HepG2 (cell line): Measurements from ENCODE around the gene SYN1. TPM values are rescaled to one million over a fixed set of nuclear protein-coding genes. Genes with fewer than 3 reads are reported as not detected.

Experiments used
- ARNTL ChIP-seq: sonication (generic); formaldehyde crosslinking; IDR thresholded peaks from 2 replicates; pipeline ENCODE4 v1.4.0; 2020; ENCODE audit warnings: mild to moderate bottlenecking, missing genetic modification reagents
- BCL6 ChIP-seq: IDR thresholded peaks from 2 replicates; pipeline ENCODE4 v1.6.1; 2016; ENCODE audit warnings: missing genetic modification reagents, missing compliant biosample characterization
- BRD4 ChIP-seq: sonication (generic); formaldehyde crosslinking; IDR thresholded peaks from 2 replicates; pipeline ENCODE4 v1.4.0; 2020; ENCODE audit warnings: missing genetic modification reagents
- CAMTA2 ChIP-seq: sonication (generic); formaldehyde crosslinking; IDR thresholded peaks from 2 replicates; pipeline ENCODE4 v1.4.0; 2020; ENCODE audit warnings: mild to moderate bottlenecking, missing genetic modification reagents, borderline replicate concordance
- ELF1 ChIP-seq: sonication (generic); formaldehyde crosslinking; IDR thresholded peaks from 2 replicates; pipeline ENCODE4 v1.4.0; 2020; ENCODE audit warnings: missing genetic modification reagents
- FOSL2 ChIP-seq: sonication (generic); formaldehyde crosslinking; IDR thresholded peaks from 2 replicates; pipeline ENCODE4 v1.4.0; 2020; ENCODE audit warnings: missing genetic modification reagents
- GABPA ChIP-seq, 2 experiments: IDR thresholded peaks; 2 replicates each; pipeline ENCODE4 v1.6.1; 2011 to 2016; ENCODE audit warnings: low read depth in 2 of 2, low read length in 1 of 2, missing biosample characterization in 1 of 2, missing genetic modification characterization in 1 of 2
- GPN1 ChIP-seq: sonication (generic); formaldehyde crosslinking; IDR thresholded peaks from 2 replicates; pipeline ENCODE4 v1.5.1; 2020; ENCODE audit warnings: missing genetic modification reagents, borderline replicate concordance
- HNRNPLL ChIP-seq: fragments of 200-400 bp; formaldehyde crosslinking; IDR thresholded peaks from 2 replicates; pipeline ENCODE4 v1.6.1; 2017; ENCODE audit warnings: mild to moderate bottlenecking, low read depth, low read length; ENCODE audit not compliant: poor library complexity, severe bottlenecking
- KDM5A ChIP-seq: fragments of 200-600 bp; sonication (generic); IDR thresholded peaks from 2 replicates; pipeline ENCODE4 v1.7.0; 2018; ENCODE audit warnings: antibody characterized with exemption, mild to moderate bottlenecking, low read length, borderline replicate concordance
- KMT2B ChIP-seq: IDR thresholded peaks from 2 replicates; pipeline ENCODE4 v1.6.1; 2016; ENCODE audit warnings: missing genetic modification reagents, missing compliant biosample characterization
- MYC ChIP-seq: sonication (generic); formaldehyde crosslinking; IDR thresholded peaks from 2 replicates; pipeline ENCODE4 v1.9.0; 2021; ENCODE audit warnings: missing genetic modification reagents, borderline replicate concordance
- NFYC ChIP-seq: IDR thresholded peaks from 2 replicates; pipeline ENCODE4 v1.6.1; 2016; ENCODE audit warnings: missing genetic modification reagents, missing compliant biosample characterization
- NR2C2 ChIP-seq: sonication (generic); formaldehyde crosslinking; IDR thresholded peaks from 2 replicates; pipeline ENCODE4 v1.4.0; 2020; ENCODE audit warnings: missing genetic modification reagents, mild to moderate bottlenecking, moderate library complexity, borderline replicate concordance
- PHF20 ChIP-seq: sonication (generic); formaldehyde crosslinking; IDR thresholded peaks from 2 replicates; pipeline ENCODE4 v1.5.0; 2020; ENCODE audit warnings: mild to moderate bottlenecking, missing genetic modification reagents
- RNF2 ChIP-seq: fragments of 450-650 bp; conservative IDR thresholded peaks from 2 replicates; pipeline ENCODE4 v1.6.1; 2016; ENCODE audit warnings: low read depth
- SOX5 ChIP-seq: IDR thresholded peaks from 2 replicates; pipeline ENCODE4 v1.6.1; 2016; ENCODE audit warnings: borderline replicate concordance
- TGIF2 ChIP-seq: IDR thresholded peaks from 2 replicates; pipeline ENCODE4 v1.6.1; 2016; ENCODE audit warnings: control low read depth, missing compliant biosample characterization
- ZFP36L2 ChIP-seq: sonication (generic); formaldehyde crosslinking; IDR thresholded peaks from 2 replicates; pipeline ENCODE4 v1.4.0; 2020; ENCODE audit warnings: missing genetic modification reagents
- ZFP82 ChIP-seq: sonication (generic); formaldehyde crosslinking; IDR thresholded peaks from 2 replicates; pipeline ENCODE4 v1.5.1; 2020; ENCODE audit warnings: mild to moderate bottlenecking, missing genetic modification reagents, borderline replicate concordance
- ZNF143 ChIP-seq: sonication (generic); formaldehyde crosslinking; IDR thresholded peaks from 2 replicates; pipeline ENCODE4 v1.4.0; 2020; ENCODE audit warnings: missing genetic modification reagents
- ZNF235 ChIP-seq: sonication (generic); formaldehyde crosslinking; IDR thresholded peaks from 2 replicates; pipeline ENCODE4 v1.8.1; 2023; ENCODE audit warnings: mild to moderate bottlenecking, missing genetic modification reagents, borderline replicate concordance
- ZNF589 ChIP-seq: sonication (generic); formaldehyde crosslinking; conservative IDR thresholded peaks from 2 replicates; pipeline ENCODE4 v1.8.0; 2022; ENCODE audit warnings: mild to moderate bottlenecking, moderate library complexity, missing genetic modification reagents
- ZNF615 ChIP-seq: sonication (generic); formaldehyde crosslinking; IDR thresholded peaks from 2 replicates; pipeline ENCODE4 v1.5.0; 2020; ENCODE audit warnings: mild to moderate bottlenecking, missing genetic modification reagents, borderline replicate concordance
- ZNF777 ChIP-seq: sonication (generic); formaldehyde crosslinking; IDR thresholded peaks from 2 replicates; pipeline ENCODE4 v1.4.0; 2020; ENCODE audit warnings: missing genetic modification reagents
- ZNF839 ChIP-seq: sonication (generic); formaldehyde crosslinking; IDR thresholded peaks from 2 replicates; pipeline ENCODE4 v1.4.0; 2020; ENCODE audit warnings: missing genetic modification reagents, mild to moderate bottlenecking, borderline replicate concordance
- ZNF883 ChIP-seq: sonication (generic); formaldehyde crosslinking; IDR thresholded peaks from 2 replicates; pipeline ENCODE4 v1.5.1; 2020; ENCODE audit warnings: mild to moderate bottlenecking, missing genetic modification reagents; ENCODE audit errors: not compliant biosample characterization
- polyA plus RNA-seq, 8 experiments: library from polyadenylated mRNA; depleted of rRNA in 3 of 8; stranded (reverse) in 7 of 8; unstranded in 1 of 8; fragments of >200 nt; fragmentation: Illumina TruSeq in 4 of 8; extraction: Trizol in 4 of 8; gene quantifications; 2 replicates each; pipeline versions ENCODE4 v1.2.1 to v1.2.3, GENCODE V29; 2011 to 2016; ENCODE audit warnings: low read depth in 4 of 8, missing spikeins in 1 of 8, mixed read lengths in 1 of 8; ENCODE audit not compliant: insufficient read depth in 1 of 8
- total RNA-seq, 5 experiments: library from RNA; depleted of rRNA; stranded (reverse); fragments of >200 nt; fragmentation: Illumina TruSeq; extraction: Trizol; gene quantifications; 2 replicates each; pipeline ENCODE4 v1.2.3, GENCODE V29; 2016; ENCODE audit warnings: low read depth in 1 of 5
- TF ChIP-seq, protein P1 (sequence below): sonication (generic); formaldehyde crosslinking; IDR thresholded peaks from 2 replicates; pipeline ENCODE4 v1.4.0; 2020; ENCODE audit warnings: missing genetic modification reagents, borderline replicate concordance

Gene SYN1
- total and polyA plus RNA-seq, 2 of the 13 experiments (the other 11 are each of a cell fraction or from before 2014, with no cell fraction given): not detected

DNA sequence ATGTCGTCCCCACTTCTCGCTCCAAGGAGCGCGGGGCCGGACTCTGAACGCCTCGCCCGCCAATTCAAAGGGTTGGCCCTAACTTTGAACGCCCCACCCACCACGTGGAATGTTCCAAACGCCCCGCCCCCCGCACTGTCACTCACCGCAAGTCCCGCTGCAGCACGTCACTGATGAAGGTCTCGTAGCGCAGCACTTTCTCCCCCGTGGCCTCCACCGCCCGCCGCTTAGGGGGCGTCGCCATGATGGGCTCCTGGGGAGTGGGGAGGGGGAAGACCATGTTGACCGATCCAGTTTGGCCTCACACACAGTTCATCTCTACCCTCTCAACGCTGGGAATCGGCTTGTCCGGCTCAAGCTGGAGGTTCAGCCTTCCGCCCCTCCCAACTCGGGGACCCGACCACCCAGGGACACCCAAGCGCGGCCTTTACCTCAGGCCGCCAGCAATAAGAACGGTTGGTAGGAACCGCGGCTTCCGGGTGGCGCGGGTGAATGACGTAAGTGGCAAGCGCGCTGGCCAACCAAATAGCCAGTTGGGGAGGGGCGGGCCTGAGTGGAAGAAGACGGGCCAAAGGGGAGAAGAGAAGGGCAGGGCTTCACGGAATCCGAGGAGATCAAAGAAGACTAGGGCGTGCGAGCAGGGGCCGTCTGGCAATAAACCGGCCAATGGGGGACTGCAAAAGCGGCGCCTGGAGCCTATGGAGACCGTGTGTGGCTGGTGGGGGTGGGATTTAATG is 39.2 kb upstream of the SYN1 start, which contains the start of gene UXT (continued):
- TF ChIP-seq TGIF2: peak; percentile 56
- TF ChIP-seq KDM5A: peak; percentile 92
- TF ChIP-seq ZFP36L2 (CRISPR knock-in tag): no peak
- 0 out of 2 replicates have a peak, but pooled peaks have one; percentile 84 for TF ChIP-seq RNF2
- TF ChIP-seq ARNTL (CRISPR knock-in tag): no peak
- no peak for TF ChIP-seq ZNF143 (CRISPR knock-in tag)
- TF ChIP-seq ZNF777: peak; percentile 53; the same call in 1 of the 2 replicates
- TF ChIP-seq ZNF235 (CRISPR knock-in tag): 0 out of 2 replicates have a peak, but pooled peaks have one; percentile 40
- TF ChIP-seq MYC (CRISPR knock-in tag): peak; percentile 74
- no peak for TF ChIP-seq GPN1 (CRISPR knock-in tag)
- peak; percentile 99 for TF ChIP-seq ELF1 (CRISPR knock-in tag)
- TF ChIP-seq KMT2B (CRISPR knock-in tag): peak; percentile 75
- TF ChIP-seq BCL6 (CRISPR knock-in tag): no peak
- peak; percentile 61 for TF ChIP-seq HNRNPLL
- no peak for TF ChIP-seq ZNF615
- peak; percentile 60; the same call in 1 of the 2 replicates for TF ChIP-seq ZNF839
- peak; percentile 11; the same call in 1 of the 2 replicates for TF ChIP-seq GABPA (IDR thresholded peaks at IDR 0.05; ENCODE audit: low read depth, low read length)
- TF ChIP-seq GABPA (CRISPR knock-in tag; IDR thresholded peaks at IDR 0.05; ENCODE audit: low read depth): peak; percentile 70
- peak; percentile 92 for TF ChIP-seq PHF20 (CRISPR knock-in tag)
- 0 out of 2 replicates have a peak, but pooled peaks have one; percentile 59 for TF ChIP-seq ZNF589
- peak; percentile 80 for TF ChIP-seq NFYC
- peak; percentile 69 for TF ChIP-seq NR2C2
- TF ChIP-seq ZNF883 (CRISPR knock-in tag): peak; percentile 37
- peak; percentile 6; the same call in 1 of the 2 replicates for TF ChIP-seq SOX5 (CRISPR knock-in tag)
- TF ChIP-seq ZFP82: 0 out of 2 replicates have a peak, but pooled peaks have one; percentile 39
- no peak for TF ChIP-seq CAMTA2 (CRISPR knock-in tag)
- TF ChIP-seq FOSL2 (CRISPR knock-in tag): peak; percentile 33; the same call in 1 of the 2 replicates
- TF ChIP-seq, protein P1, sequence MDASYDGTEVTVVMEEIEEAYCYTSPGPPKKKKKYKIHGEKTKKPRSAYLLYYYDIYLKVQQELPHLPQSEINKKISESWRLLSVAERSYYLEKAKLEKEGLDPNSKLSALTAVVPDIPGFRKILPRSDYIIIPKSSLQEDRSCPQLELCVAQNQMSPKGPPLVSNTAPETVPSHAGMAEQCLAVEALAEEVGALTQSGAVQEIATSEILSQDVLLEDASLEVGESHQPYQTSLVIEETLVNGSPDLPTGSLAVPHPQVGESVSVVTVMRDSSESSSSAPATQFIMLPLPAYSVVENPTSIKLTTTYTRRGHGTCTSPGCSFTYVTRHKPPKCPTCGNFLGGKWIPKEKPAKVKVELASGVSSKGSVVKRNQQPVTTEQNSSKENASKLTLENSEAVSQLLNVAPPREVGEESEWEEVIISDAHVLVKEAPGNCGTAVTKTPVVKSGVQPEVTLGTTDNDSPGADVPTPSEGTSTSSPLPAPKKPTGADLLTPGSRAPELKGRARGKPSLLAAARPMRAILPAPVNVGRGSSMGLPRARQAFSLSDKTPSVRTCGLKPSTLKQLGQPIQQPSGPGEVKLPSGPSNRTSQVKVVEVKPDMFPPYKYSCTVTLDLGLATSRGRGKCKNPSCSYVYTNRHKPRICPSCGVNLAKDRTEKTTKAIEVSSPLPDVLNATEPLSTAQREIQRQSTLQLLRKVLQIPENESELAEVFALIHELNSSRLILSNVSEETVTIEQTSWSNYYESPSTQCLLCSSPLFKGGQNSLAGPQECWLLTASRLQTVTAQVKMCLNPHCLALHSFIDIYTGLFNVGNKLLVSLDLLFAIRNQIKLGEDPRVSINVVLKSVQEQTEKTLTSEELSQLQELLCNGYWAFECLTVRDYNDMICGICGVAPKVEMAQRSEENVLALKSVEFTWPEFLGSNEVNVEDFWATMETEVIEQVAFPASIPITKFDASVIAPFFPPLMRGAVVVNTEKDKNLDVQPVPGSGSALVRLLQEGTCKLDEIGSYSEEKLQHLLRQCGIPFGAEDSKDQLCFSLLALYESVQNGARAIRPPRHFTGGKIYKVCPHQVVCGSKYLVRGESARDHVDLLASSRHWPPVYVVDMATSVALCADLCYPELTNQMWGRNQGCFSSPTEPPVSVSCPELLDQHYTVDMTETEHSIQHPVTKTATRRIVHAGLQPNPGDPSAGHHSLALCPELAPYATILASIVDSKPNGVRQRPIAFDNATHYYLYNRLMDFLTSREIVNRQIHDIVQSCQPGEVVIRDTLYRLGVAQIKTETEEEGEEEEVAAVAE (CRISPR knock-in tag): peak; percentile 62; the same call in 1 of the 2 replicates
- 0 out of 2 replicates have a peak, but pooled peaks have one; percentile 38 for TF ChIP-seq BRD4 (CRISPR knock-in tag)
